Thoracic aorta (tissue), 2 donors: ENCODE results near the gene COX7A2L. TPM values are rescaled to one million over a fixed set of nuclear protein-coding genes. Genes with fewer than 3 reads are reported as not detected.
"Not testable (repeated sequence)": the region's sequence is repeated elsewhere in the genome, so short reads cannot be mapped to it uniquely, and the experiment has no call there.

ENCODE experiments used
- ATAC-seq: fragments of 150-250 bp; one replicate; pipeline ENCODE4 v1.8.0; 2017; ENCODE audit warnings: low read depth; ENCODE audit not compliant: insufficient number of reproducible peaks, low FRiP score
- DNase-seq: peaks from one replicate; pipeline ENCODE4 v3.0.0-alpha.2; 2020; ENCODE audit warnings: low spot score
- H3K27ac ChIP-seq, 2 donors: fragments of 200-600 bp; sonication (generic); 1 replicate in 1 of 2; 2 replicates in 1 of 2; pipeline ENCODE4 v1.5.1; 2016; ENCODE audit warnings: mild to moderate bottlenecking in 2 of 2, moderate library complexity in 2 of 2
- H3K27me3 ChIP-seq: fragments of 200-600 bp; sonication (generic); replicated peaks from 2 replicates; pipeline ENCODE4 v1.6.0; 2016; ENCODE audit warnings: mild to moderate bottlenecking; ENCODE audit not compliant: insufficient read depth
- H3K36me3 ChIP-seq: fragments of 200-600 bp; sonication (generic); one replicate; pipeline ENCODE4 v1.5.1; 2016
- H3K4me1 ChIP-seq, 2 donors: fragments of 200-600 bp; sonication (generic); 1 replicate in 1 of 2; 2 replicates in 1 of 2; pipeline versions ENCODE4 v1.5.1 to v1.6.0; 2016; ENCODE audit warnings: low read depth in 2 of 2, mild to moderate bottlenecking in 1 of 2; ENCODE audit not compliant: control insufficient read depth in 1 of 2
- H3K4me3 ChIP-seq: fragments of 200-600 bp; sonication (generic); 2 replicates; pipeline ENCODE4 v1.5.1; 2016; ENCODE audit warnings: mild to moderate bottlenecking
- H3K9me3 ChIP-seq: fragments of 200-600 bp; sonication (generic); 2 replicates; pipeline ENCODE4 v1.5.1; 2016
- CTCF ChIP-seq: fragments of 200-600 bp; sonication (generic); IDR thresholded peaks from one replicate; pipeline ENCODE4 v1.5.1; 2019; ENCODE audit warnings: antibody characterized with exemption
- total RNA-seq, 2 donors: library from RNA; depleted of rRNA; stranded (reverse); fragments of >200 nt; gene quantifications; one replicate each; pipeline versions ENCODE4 v1.1.0 to v1.2.3, GENCODE V29; 2016

The COX7A2L gene
- total RNA-seq, 2 donors from 2014 or later = 107 to 114 TPM

- Histone ChIP-seq H3K9me3 (no peaks in the 10 kb centered on the region), H3K4me1 (peaks cover 16 to 32% of the 10 kb centered on the region in 2 donors), H3K36me3 (no peaks in the 10 kb centered on the region), H3K4me3 (peak overlapping the region; percentile 91), H3K27me3 (no peaks in the 10 kb centered on the region), H3K27ac (no peak overlapping the region)
- no peak for DNase-seq
- ATAC-seq = no peak
- TF ChIP-seq CTCF = no peak
Measured at GRCh38 chr2:42359304-42359964, 1.6 kb downstream of the COX7A2L start.

- no peaks in the 10 kb centered on the region for H3K36me3 ChIP-seq
- H3K4me3 ChIP-seq = no peak overlapping the region
- DNase-seq (no peak), ATAC-seq (no peak)
- H3K27me3 ChIP-seq = no peaks in the 10 kb centered on the region
- H3K9me3 ChIP-seq = no peaks in the 10 kb centered on the region
- peaks cover 6 to 10% of the 10 kb centered on the region in 2 donors for H3K4me1 ChIP-seq
- no peak overlapping the region for H3K27ac ChIP-seq
- no peak for TF ChIP-seq CTCF
Measured at GRCh38 chr2:42353792-42354429, 7.1 kb downstream of the COX7A2L start.

GRCh38 chr2:42351864-42352263, 9.2 kb downstream of the COX7A2L start:
- no peaks in the 10 kb centered on the region for H3K4me1 ChIP-seq
- ATAC-seq (no peak), DNase-seq (no peak)
- no peaks in the 10 kb centered on the region for H3K9me3 ChIP-seq
- H3K27ac ChIP-seq = no peak overlapping the region
- H3K36me3 ChIP-seq = no peaks in the 10 kb centered on the region
- TF ChIP-seq CTCF = no peak
- H3K4me3 ChIP-seq = no peak overlapping the region
- no peaks in the 10 kb centered on the region for H3K27me3 ChIP-seq

GRCh38 chr2:42350434-42351063, 10.5 kb downstream of the COX7A2L start:
- Histone ChIP-seq H3K36me3 (peaks cover 6% of the 10 kb centered on the region), H3K4me1 (no peaks in the 10 kb centered on the region), H3K4me3 (no peak overlapping the region), H3K27me3 (no peaks in the 10 kb centered on the region), H3K27ac (no peak overlapping the region), H3K9me3 (no peaks in the 10 kb centered on the region)
- DNase-seq = no peak
- no peak for TF ChIP-seq CTCF
- ATAC-seq = no peak

GRCh38 chr2:42348113-42348805, 12.8 kb downstream of the COX7A2L start:
- TF ChIP-seq CTCF = no peak
- Histone ChIP-seq H3K9me3 (no peaks in the 10 kb centered on the region), H3K36me3 (peaks cover 8% of the 10 kb centered on the region), H3K4me3 (no peak overlapping the region), H3K4me1 (peaks cover 0 to under 1% of the 10 kb centered on the region in 2 donors), H3K27ac (no peak overlapping the region), H3K27me3 (no peaks in the 10 kb centered on the region)
- DNase-seq = no peak
- ATAC-seq = no peak

- not testable (repeated sequence) for H3K27me3 ChIP-seq, H3K9me3 ChIP-seq, H3K36me3 ChIP-seq, DNase-seq, H3K4me1 ChIP-seq, ATAC-seq, H3K27ac ChIP-seq, H3K4me3 ChIP-seq
Measured at GRCh38 chr2:42347518-42347917, 13.5 kb downstream of the COX7A2L start.

GRCh38 chr2:42346856-42347255, 14.2 kb downstream of the COX7A2L start:
- ATAC-seq = not testable (repeated sequence)

More at GRCh38 chr2:42346856-42347255, 14.2 kb downstream of the COX7A2L start:
- H3K4me1 ChIP-seq = peaks cover 11 to 15% of the 10 kb centered on the region in 2 donors
- not testable (repeated sequence) for H3K9me3 ChIP-seq, H3K27me3 ChIP-seq, H3K36me3 ChIP-seq, H3K27ac ChIP-seq, H3K4me3 ChIP-seq, DNase-seq
